Liver (tissue), 9 donors: ENCODE data around the gene PLCB1. TPM values are rescaled to one million over a fixed set of nuclear protein-coding genes. Genes with fewer than 3 reads are reported as not detected.

Experiments used
- DNase-seq: peaks from one replicate; pipeline ENCODE4 v3.0.0-alpha.2; 2017; ENCODE audit warnings: low spot score
- H3K27ac ChIP-seq, 2 donors: one replicate each; pipeline ENCODE4 v1.7.0; 2013; ENCODE audit warnings: inconsistent platforms in 2 of 2, low read length in 2 of 2, control low read depth in 1 of 2, low read depth in 1 of 2, mild to moderate bottlenecking in 1 of 2
- H3K27me3 ChIP-seq, 4 donors: one replicate each; pipeline versions ENCODE4 v1.6.1 to v1.7.0; 2013; ENCODE audit warnings: low read length in 3 of 4, inconsistent platforms in 1 of 4, mild to moderate bottlenecking in 1 of 4, moderate library complexity in 1 of 4; ENCODE audit not compliant: control insufficient read depth in 4 of 4, insufficient read depth in 4 of 4
- H3K36me3 ChIP-seq, 4 donors: one replicate each; pipeline versions ENCODE4 v1.6.1 to v1.7.0; 2013; ENCODE audit warnings: low read length in 3 of 4, mild to moderate bottlenecking in 3 of 4, low read depth in 1 of 4, moderate library complexity in 1 of 4; ENCODE audit not compliant: control insufficient read depth in 4 of 4, insufficient read depth in 3 of 4
- H3K4me1 ChIP-seq, 4 donors: one replicate each; pipeline versions ENCODE4 v1.6.1 to v1.7.0; 2013; ENCODE audit warnings: low read length in 3 of 4, mild to moderate bottlenecking in 3 of 4, moderate library complexity in 1 of 4; ENCODE audit not compliant: control insufficient read depth in 4 of 4, insufficient read depth in 4 of 4
- H3K4me3 ChIP-seq, 3 donors: one replicate each; pipeline versions ENCODE4 v1.6.1 to v1.7.0; 2013; ENCODE audit warnings: low read length in 3 of 3, control low read depth in 1 of 3, low read depth in 1 of 3, mild to moderate bottlenecking in 1 of 3
- H3K9ac ChIP-seq, 2 donors: one replicate each; pipeline ENCODE4 v1.7.0; 2013; ENCODE audit warnings: low read length in 2 of 2, mild to moderate bottlenecking in 2 of 2, moderate library complexity in 2 of 2, control low read depth in 1 of 2, low read depth in 1 of 2
- H3K9me3 ChIP-seq, 4 donors: one replicate each; pipeline versions ENCODE4 v1.6.1 to v1.7.0; 2013; ENCODE audit warnings: low read length in 3 of 4; ENCODE audit not compliant: control insufficient read depth in 4 of 4
- ATF3 ChIP-seq: IDR thresholded peaks from 2 replicates; pipeline ENCODE4 v1.6.1; 2016; ENCODE audit warnings: antibody characterized with exemption
- CTCF ChIP-seq: fragments of 150-350 bp; IDR thresholded peaks from 2 replicates; pipeline ENCODE4 v1.5.1; 2017; ENCODE audit warnings: improper control_type of control experiment, low read depth, low read length; ENCODE audit not compliant: missing input control
- EGR1 ChIP-seq, 2 donors: IDR thresholded peaks; 2 replicates each; pipeline ENCODE4 v1.6.1; 2016 to 2018; ENCODE audit warnings: antibody characterized with exemption in 2 of 2, low read depth in 2 of 2
- FOXA1 ChIP-seq: IDR thresholded peaks from 2 replicates; pipeline ENCODE4 v1.6.1; 2016; ENCODE audit warnings: antibody characterized with exemption
- FOXA2 ChIP-seq: IDR thresholded peaks from 2 replicates; pipeline ENCODE4 v1.6.1; 2016; ENCODE audit warnings: antibody characterized with exemption
- GABPA ChIP-seq, 2 donors: IDR thresholded peaks in 1 of 2; conservative IDR thresholded peaks in 1 of 2; 2 replicates each; pipeline ENCODE4 v1.6.1; 2016; ENCODE audit warnings: antibody characterized with exemption in 2 of 2, mild to moderate bottlenecking in 1 of 2, moderate library complexity in 1 of 2
- HNF4A ChIP-seq, 2 donors: conservative IDR thresholded peaks; 2 replicates each; pipeline ENCODE4 v1.6.1; 2016; ENCODE audit warnings: antibody characterized with exemption in 2 of 2, mild to moderate bottlenecking in 2 of 2
- HNF4G ChIP-seq: IDR thresholded peaks from 2 replicates; pipeline ENCODE4 v1.6.1; 2016; ENCODE audit warnings: antibody characterized with exemption
- JUND ChIP-seq, 2 donors: IDR thresholded peaks; 2 replicates each; pipeline ENCODE4 v1.6.1; 2016; ENCODE audit warnings: antibody characterized with exemption in 2 of 2
- NR2F2 ChIP-seq: IDR thresholded peaks from 2 replicates; pipeline ENCODE4 v1.6.1; 2016; ENCODE audit warnings: antibody characterized with exemption
- RAD21 ChIP-seq, 2 donors: IDR thresholded peaks; 2 replicates each; pipeline ENCODE4 v1.6.1; 2016; ENCODE audit warnings: antibody characterized with exemption in 2 of 2, mild to moderate bottlenecking in 2 of 2
- RXRA ChIP-seq, 2 donors: IDR thresholded peaks; 2 replicates each; pipeline ENCODE4 v1.6.1; 2017 to 2018; ENCODE audit warnings: antibody characterized with exemption in 2 of 2, mild to moderate bottlenecking in 1 of 2
- SP1 ChIP-seq: IDR thresholded peaks from 2 replicates; pipeline ENCODE4 v1.6.1; 2018; ENCODE audit warnings: antibody characterized with exemption, mild to moderate bottlenecking
- TAF1 ChIP-seq: conservative IDR thresholded peaks from 2 replicates; pipeline ENCODE4 v1.6.1; 2016; ENCODE audit warnings: antibody characterized with exemption, mild to moderate bottlenecking
- YY1 ChIP-seq: IDR thresholded peaks from 2 replicates; pipeline ENCODE4 v1.6.1; 2016; ENCODE audit warnings: antibody characterized with exemption, mild to moderate bottlenecking
- ZBTB33 ChIP-seq: IDR thresholded peaks from 2 replicates; pipeline ENCODE4 v1.6.1; 2016; ENCODE audit warnings: antibody characterized with exemption
- WGBS: extraction: QIAGEN DNeasy Blood & Tissue Kit; methylation state at CpG from one replicate; pipeline ENCODE4 v1.1.7; 2013; 5-methylcytosine and 5-hydroxymethylcytosine counted together
- polyA plus RNA-seq, 2 donors: library from polyadenylated mRNA; stranded (reverse) in 1 of 2; unstranded in 1 of 2; fragments of 200-250 nt in 1 of 2; fragments of >200 nt in 1 of 2; fragmentation: Nextera tagmentation in 1 of 2; extraction: Ambion mirVana in 1 of 2; gene quantifications; one replicate each; pipeline versions ENCODE4 v1.2.1 to v1.2.3, GENCODE V29; 2013 to 2015
- total RNA-seq, 2 donors: library from RNA; depleted of rRNA; stranded (reverse); fragments of >200 nt; gene quantifications; one replicate each; pipeline ENCODE4 v1.2.3, GENCODE V29; 2014
- TF ChIP-seq, protein P1 (sequence below): IDR thresholded peaks from 2 replicates; pipeline ENCODE4 v1.6.1; 2016; ENCODE audit warnings: antibody characterized with exemption
- TF ChIP-seq, protein P2 (sequence below): IDR thresholded peaks from 2 replicates; pipeline ENCODE4 v1.6.1; 2016; ENCODE audit warnings: antibody characterized with exemption, mild to moderate bottlenecking
- donor health status: healthy.
- donor health status: healthy.
- donor health status: healthy.
- donor health status: healthy.
- donor health status: healthy.

Gene PLCB1
- total and polyA plus RNA-seq, 4 donors, result 3.7 to 13.5 (median 5.9) TPM

GRCh38 chr20:8787090-8787489 is 655.0 kb downstream of the PLCB1 start:
- no peaks in the 10 kb centered on the region for H3K36me3 ChIP-seq
- TF ChIP-seq, protein P1, sequence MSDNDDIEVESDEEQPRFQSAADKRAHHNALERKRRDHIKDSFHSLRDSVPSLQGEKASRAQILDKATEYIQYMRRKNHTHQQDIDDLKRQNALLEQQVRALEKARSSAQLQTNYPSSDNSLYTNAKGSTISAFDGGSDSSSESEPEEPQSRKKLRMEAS, result no peak
- TF ChIP-seq JUND (IDR thresholded peaks at IDR 0.05) (no peak), HNF4A (conservative IDR thresholded peaks at IDR 0.05) (no peak), CTCF (no peak), EGR1 (IDR thresholded peaks at IDR 0.05; ENCODE audit: low read depth in 2 of 2) (no peak), FOXA1 (no peak), RAD21 (IDR thresholded peaks at IDR 0.05) (no peak), ZBTB33 (no peak), SP1 (no peak), NR2F2 (no peak), GABPA (IDR thresholded peaks at IDR 0.05 in 1 of 2, conservative IDR thresholded peaks at IDR 0.05 in 1 of 2) (no peak), YY1 (no peak), HNF4G (no peak), TAF1 (no peak), RXRA (IDR thresholded peaks at IDR 0.05) (no peak), ATF3 (no peak), FOXA2 (no peak)
- TF ChIP-seq, protein P2, sequence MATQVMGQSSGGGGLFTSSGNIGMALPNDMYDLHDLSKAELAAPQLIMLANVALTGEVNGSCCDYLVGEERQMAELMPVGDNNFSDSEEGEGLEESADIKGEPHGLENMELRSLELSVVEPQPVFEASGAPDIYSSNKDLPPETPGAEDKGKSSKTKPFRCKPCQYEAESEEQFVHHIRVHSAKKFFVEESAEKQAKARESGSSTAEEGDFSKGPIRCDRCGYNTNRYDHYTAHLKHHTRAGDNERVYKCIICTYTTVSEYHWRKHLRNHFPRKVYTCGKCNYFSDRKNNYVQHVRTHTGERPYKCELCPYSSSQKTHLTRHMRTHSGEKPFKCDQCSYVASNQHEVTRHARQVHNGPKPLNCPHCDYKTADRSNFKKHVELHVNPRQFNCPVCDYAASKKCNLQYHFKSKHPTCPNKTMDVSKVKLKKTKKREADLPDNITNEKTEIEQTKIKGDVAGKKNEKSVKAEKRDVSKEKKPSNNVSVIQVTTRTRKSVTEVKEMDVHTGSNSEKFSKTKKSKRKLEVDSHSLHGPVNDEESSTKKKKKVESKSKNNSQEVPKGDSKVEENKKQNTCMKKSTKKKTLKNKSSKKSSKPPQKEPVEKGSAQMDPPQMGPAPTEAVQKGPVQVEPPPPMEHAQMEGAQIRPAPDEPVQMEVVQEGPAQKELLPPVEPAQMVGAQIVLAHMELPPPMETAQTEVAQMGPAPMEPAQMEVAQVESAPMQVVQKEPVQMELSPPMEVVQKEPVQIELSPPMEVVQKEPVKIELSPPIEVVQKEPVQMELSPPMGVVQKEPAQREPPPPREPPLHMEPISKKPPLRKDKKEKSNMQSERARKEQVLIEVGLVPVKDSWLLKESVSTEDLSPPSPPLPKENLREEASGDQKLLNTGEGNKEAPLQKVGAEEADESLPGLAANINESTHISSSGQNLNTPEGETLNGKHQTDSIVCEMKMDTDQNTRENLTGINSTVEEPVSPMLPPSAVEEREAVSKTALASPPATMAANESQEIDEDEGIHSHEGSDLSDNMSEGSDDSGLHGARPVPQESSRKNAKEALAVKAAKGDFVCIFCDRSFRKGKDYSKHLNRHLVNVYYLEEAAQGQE, result no peak
- no peaks in the 10 kb centered on the region for H3K9me3 ChIP-seq
- WGBS, result 81% methylated on average over 3 of the region's 3 CpGs
- H3K9ac ChIP-seq, result no peak overlapping the region
- no peak overlapping the region for H3K4me3 ChIP-seq
- H3K27ac ChIP-seq, result no peak overlapping the region
- DNase-seq, result no peak
- no peaks in the 10 kb centered on the region for H3K27me3 ChIP-seq
- H3K4me1 ChIP-seq, result no peaks in the 10 kb centered on the region
